ENCODE data around the gene EIF4G2.
A peak's percentile ranks its signal among the peaks of the same experiment; 100 is the strongest.

The EIF4G2 gene

GRCh38 chr11:10807493-10808234 is 1.1 kb downstream of the EIF4G2 start:
- DNase-seq, result peak; percentile 44

GRCh38 chr11:10806206-10806605 is 2.5 kb downstream of the EIF4G2 start:
- no peak for DNase-seq

- no peak for DNase-seq
These were observed 3.0 kb downstream of the EIF4G2 start for GRCh38 chr11:10805741-10806140.

DNA sequence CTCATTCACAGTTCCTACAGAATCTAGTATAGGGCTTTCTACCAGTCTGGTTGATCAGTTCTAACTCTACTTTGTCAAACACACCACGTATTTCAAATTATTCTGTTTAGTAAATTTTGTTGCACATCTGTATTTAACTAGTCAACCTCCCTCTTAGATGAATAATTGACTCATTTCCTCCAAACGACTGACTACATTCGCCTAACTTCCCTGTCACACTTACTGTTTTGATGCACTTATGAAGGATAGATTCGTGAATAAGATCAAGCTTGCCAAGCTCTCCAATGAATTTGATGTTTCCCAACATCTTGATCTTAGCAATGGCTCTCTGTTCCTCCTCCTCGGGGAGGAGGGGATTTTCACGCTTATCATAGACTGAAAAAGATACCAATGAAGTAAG is 5.0 kb downstream of the EIF4G2 start:
- DNase-seq, result no peak

DNA sequence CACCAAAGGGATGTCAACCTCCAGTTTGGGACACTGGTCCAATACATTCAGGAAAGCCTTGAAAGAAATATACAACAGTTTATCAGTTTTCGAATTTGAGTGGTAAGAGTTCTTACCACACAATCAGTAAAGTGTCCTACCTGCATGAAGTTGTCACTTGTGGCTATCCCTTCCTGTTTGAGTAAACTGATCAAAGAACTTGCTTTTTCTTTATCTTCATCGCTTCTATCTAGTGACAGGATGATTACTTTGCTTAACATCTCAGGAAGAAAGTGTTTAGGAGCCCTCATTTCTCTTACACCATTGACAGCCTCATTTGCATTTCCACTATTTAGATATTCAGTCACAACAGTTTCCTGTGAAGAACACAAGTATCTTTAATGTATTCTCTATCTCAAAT is 8.4 kb downstream of the EIF4G2 start:
- no peak for DNase-seq

- DNase-seq, result no peak
These were observed 10.3 kb downstream of the EIF4G2 start for GRCh38 chr11:10798330-10798928.

- no peak for DNase-seq
These were observed 11.2 kb downstream of the EIF4G2 start for GRCh38 chr11:10797531-10797930.

DNA sequence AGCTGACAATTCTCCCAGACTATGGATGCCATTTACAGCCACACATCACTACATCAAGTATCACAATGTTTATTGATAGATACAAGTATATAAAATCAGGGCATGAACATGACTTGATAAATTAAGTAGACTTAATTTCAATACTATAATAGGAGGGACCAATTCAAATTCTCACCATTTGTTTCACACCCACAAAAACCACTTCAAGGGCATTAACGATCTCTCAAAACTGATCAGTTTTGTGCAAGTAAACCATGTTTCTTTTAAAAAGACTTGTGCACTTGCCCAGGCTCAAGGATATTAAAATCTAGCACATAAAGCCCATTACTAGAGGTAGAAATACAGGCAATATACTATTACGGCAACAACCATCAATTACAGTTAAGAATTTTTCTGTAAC is 11.7 kb downstream of the EIF4G2 start:
- no peak for DNase-seq

- no peak for DNase-seq
These were observed 12.5 kb downstream of the EIF4G2 start for GRCh38 chr11:10796191-10796590.

DNA sequence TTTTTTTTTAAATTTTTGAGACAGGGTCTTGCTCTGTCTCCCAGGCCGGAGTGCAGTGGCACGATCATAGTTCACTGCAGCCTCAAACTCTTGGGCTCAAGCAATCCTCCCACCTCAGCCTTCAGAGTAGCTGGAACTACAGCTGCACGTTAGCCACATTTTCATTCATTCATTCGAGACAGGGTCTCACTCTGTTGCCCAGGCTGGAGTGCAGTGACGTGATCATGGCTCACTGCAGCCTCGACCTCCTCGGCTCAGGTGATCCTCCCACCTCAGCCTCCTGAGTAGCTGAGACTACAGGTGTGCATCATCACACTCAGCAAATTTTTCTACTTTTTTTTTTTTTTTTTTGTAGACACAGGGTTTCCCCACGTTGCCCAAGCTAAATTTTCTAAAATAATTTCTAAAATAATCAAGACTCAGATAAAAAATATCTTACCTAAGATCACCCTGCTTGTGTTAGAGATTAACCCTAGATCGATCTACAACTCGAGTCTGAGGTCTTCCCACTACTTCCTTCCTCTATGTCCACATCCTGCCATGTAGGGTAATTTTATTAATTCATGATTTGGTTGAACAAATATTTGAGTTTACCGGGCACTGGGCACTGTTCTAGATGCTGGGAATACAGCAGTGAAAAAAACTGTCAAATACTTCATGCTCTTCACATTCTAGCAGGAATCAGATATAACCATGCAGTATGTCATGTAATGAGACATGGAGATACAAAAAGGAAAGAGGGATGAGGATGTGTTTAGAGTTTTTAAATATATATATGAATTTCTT is 15.1 kb downstream of the EIF4G2 start:
- no peak for DNase-seq

DNA sequence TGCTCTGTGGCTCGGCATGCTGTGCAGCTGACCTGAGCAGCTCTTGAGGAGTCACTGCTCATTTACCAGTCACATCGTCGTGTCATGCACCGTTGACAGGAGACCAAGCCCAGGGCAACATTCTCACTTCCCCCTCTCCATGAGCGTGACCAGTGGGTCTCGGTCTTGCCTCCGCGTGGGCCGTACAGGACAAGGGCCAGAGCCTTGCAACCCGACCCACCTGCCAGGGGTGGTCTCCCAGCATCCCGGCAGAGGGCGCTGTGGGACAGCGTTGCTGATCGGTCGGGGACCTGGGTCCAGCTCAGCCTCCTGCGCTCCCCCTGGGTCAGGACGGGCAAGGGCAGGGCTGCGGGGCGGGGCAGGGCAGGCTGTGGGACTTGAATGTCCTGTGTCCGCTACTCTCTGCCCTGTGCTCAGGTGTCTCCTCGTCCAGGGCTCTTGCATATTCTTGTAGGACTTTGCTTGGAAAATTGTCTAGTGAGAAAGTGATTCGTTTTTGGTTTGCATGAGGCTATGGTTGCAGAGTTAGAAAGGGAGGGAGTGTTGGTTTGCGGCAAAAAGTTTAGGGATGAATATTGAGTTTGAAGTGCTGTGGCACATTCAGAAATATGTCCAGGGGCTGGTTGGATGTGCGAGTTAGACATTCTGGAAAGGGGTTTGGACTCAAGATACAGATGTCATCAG is 16.2 kb downstream of the EIF4G2 start:
- peak; percentile 64 for DNase-seq

GRCh38 chr11:10786451-10786850 is 22.3 kb downstream of the EIF4G2 start:
- DNase-seq, result no peak

DNA sequence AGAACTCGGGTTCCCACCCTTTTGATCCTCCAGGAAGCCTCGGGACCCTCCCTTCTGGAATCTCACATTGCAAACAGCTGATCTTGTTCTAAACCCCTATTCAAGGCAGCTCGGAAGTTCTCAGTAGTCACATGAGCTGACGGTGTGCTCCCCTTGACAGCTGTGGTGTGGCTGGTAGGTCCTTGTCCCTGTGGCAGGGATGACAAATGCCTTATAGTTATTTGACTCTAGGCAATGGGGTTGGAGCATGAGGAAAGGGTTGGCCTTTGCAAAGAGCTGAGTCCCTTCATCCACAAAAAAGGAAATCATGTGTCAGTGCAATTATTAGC is 23.6 kb downstream of the EIF4G2 start:
- no peak for DNase-seq

DNA sequence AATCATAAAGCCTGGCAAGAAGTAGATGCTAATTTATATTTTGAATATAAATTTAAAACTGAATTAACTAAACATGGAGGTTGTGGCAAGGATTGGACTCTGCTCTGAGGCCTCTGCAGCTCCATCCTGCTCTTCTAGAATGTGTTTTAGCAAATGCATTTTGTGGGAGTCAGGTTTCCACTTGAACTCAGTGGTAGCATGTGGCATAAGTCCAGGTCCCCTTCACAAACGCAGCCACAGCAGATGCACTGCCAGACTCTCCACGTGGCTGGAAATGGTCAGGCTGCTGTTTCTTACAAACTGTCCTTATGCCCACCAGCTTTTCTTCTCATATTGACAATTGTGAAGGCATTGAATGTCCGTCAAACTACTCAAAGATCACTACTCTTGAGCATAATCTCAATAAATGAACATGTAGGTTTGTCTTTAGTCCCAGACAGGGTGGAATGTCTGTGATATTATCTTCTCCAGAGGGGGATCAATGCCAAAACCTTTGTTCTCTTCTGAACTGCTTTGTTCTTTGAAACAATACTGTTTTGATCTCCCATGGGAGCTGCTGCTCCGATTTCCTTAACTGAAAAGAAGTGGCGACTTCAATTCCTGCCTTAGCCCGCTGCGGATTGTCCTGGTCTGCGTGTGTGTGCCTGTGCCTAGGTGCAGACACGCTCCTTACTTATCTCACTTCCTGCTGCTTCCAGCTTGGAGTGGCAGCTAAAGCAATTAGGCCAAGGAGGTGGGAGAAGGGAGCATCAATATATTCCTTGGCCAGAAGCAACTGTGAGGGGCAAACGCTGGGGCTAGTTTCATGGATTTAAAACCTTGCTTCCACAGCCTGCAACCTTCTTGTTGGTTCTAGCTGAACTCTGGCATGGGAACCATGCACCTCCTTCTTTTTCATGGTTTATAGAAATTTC is 24.2 kb downstream of the EIF4G2 start:
- DNase-seq, result no peak

GRCh38 chr11:10780040-10780439 is 28.7 kb downstream of the EIF4G2 start:
- DNase-seq, result no peak

GRCh38 chr11:10779086-10779485 is 29.6 kb downstream of the EIF4G2 start:
- DNase-seq, result no peak

DNA sequence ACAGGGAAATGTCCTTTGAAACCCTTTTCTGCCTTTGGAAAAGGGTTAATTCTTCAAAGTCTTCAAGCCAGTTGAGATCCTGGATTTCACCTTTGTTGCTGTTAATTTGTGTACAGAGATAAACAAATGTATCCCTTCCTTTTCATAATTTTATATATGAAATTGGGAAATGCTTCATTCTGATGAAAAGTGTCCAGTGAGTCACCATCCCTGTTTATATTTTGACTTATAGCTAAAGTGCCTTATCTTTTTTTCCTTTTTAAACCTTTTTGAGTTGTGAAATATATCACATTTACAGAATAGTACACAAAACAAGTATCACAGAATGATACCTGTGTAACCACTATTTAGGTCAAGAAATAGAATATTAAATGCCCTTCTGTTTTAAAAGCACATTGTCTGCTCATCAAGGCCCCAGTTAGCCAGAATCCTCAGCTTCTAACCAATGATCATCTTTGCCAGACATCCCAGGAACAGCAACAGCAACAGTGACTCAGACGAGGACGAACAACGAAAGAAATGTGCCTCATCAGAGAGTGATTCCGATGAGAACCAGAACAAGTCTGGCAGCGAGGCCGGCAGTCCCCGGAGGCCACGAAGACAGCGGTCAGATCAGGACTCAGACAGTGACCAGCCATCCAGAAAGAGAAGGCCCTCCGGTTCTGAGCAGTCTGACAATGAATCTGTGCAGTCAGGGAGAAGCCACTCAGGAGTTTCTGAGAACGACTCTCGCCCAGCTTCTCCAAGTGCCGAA is 30.3 kb downstream of the EIF4G2 start:
- no peak for DNase-seq

- peak; percentile 20 for DNase-seq
These were observed 30.9 kb downstream of the EIF4G2 start for GRCh38 chr11:10777806-10778205.

DNA sequence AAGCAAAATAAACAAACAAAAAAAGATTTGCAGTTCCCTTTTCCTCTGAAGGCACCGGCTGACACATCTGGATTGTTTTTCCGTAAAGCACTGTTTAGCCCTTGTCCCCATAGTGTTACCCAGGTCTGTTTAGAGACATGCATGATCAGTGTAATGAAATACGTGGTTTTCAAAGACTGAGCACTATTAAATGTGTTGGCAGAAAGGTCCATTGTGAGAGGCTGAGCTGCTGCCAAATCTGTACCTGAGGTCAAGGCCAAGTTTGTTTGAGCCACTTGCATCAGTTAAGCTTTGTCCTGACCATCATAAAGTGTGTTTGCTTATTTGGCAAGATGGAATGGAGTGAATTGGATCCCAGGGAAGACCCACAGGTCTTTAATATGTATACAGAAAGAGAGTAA is 31.3 kb downstream of the EIF4G2 start:
- no peak for DNase-seq

DNA sequence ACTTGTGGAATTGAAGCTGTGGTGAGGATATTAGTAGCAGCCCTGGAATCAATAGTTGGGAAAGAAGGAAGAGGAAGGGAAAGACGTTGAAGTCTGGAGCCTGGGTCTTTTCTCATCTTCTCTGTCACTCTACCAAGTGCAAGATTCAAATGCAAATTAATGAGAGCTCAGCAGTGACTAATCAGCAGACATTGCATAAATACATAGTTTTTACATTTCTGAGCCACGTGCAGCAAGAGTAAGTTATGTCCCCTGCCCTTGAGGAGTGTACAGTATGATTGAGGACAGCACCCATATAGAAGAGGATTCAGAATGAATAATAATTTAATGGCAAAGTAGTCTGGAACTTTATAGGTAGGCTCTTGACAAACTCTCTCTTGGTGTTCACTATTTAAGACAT is 33.9 kb downstream of the EIF4G2 start:
- no peak for DNase-seq

DNA sequence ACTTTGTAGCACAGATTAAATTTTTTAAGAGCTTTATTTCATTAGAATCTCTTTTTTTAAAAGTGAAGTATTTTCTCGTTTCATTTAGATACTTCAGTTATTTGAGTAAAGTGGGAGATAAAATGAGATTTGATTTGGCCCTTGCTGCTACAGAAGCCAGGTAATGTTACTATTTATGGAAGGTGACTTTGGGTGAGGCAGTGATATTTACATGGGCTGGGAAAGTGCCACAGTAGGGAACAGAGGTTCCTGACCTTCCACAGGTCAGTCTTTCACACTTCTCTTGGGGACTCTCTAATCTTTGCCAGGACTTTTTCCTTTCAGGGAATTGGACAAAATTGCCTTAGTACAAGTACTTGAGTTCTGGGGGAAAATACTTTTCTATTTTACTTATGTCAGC is 37.3 kb downstream of the EIF4G2 start:
- DNase-seq, result no peak
